Upper lobe of right lung (tissue), 1 donor: Measurements from ENCODE around the gene PTPDC1. TPM values are rescaled to one million over a fixed set of nuclear protein-coding genes. Genes with fewer than 3 reads are reported as not detected.
A peak's percentile ranks its signal among the peaks of the same experiment; 100 is the strongest.
"Not testable (repeated sequence)": the region's sequence is repeated elsewhere in the genome, so short reads cannot be mapped to it uniquely, and the experiment has no call there.

Experiments
- ATAC-seq: fragments of 200-7000 bp; cut with Tn5 transposase; one replicate; pipeline ENCODE4 v1.9.1; 2020; ENCODE audit warnings: mild to moderate bottlenecking, moderate library complexity
- DNase-seq: peaks from one replicate; pipeline ENCODE4 v3.0.0-alpha.2; 2020
- H3K27ac ChIP-seq: fragments of 200-600 bp; one replicate; pipeline ENCODE4 v1.8.0; 2022
- H3K27me3 ChIP-seq: fragments of 200-600 bp; one replicate; pipeline ENCODE4 v1.8.0; 2022; ENCODE audit warnings: mild to moderate bottlenecking
- H3K36me3 ChIP-seq: fragments of 200-600 bp; one replicate; pipeline ENCODE4 v1.8.0; 2022
- H3K4me1 ChIP-seq: fragments of 200-600 bp; one replicate; pipeline ENCODE4 v1.8.0; 2022
- H3K4me3 ChIP-seq: fragments of 200-600 bp; one replicate; pipeline ENCODE4 v1.8.0; 2022; ENCODE audit warnings: mild to moderate bottlenecking
- H3K9me3 ChIP-seq: fragments of 200-600 bp; one replicate; pipeline ENCODE4 v1.8.0; 2022
- intact Hi-C: fragments of 100-400 bp; cut with DNase I; formaldehyde crosslinking; loops from one replicate; pipeline ENCODE4 v1.11.0; 2022
- total RNA-seq: library from RNA; stranded (reverse); fragmentation: NEBNext Ultra II Directional; extraction: Animal tissue kit (Norgen Biotek cat#: 25700); gene quantifications from one replicate; pipeline ENCODE4 v1.2.1, GENCODE V29; 2021
- TF ChIP-seq, protein P1 (sequence below): fragments of 200-600 bp; IDR thresholded peaks from one replicate; pipeline ENCODE4 v1.8.0; 2022; ENCODE audit warnings: antibody characterized with exemption
- donor health status: DM: no; HTN: yes; CAD: no; lungs with severe emphysema.

The PTPDC1 gene
- total RNA-seq, 1 donor from 2014 or later, result 10.0 TPM

DNA sequence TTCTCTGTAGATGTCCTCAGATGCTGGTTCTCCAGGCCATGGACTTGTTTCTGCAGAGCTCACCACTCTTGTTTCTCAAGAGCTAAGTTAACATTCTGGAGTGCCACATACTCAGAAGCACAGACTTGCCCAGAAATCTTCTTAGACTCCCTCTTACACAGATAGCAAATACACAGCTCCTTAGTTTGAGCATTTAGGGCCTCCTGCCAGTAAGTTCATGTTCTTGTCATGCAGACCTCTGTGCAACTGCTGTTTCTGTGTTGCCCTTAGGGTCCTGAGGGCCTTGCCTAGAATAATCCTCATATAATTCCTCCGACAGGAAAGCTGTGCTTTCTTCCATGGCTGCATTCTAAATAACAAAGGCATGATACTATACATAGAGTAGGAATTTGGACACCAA lies 1.3 kb upstream of the PTPDC1 start:
- Histone ChIP-seq H3K36me3 (no peaks in the 10 kb centered on the region), H3K4me1 (peaks cover 13% of the 10 kb centered on the region), H3K9me3 (no peaks in the 10 kb centered on the region), H3K27ac (peak overlapping the region; percentile 20), H3K27me3 (no peaks in the 10 kb centered on the region), H3K4me3 (no peak overlapping the region)
- intact Hi-C loops, result no loop called here
- DNase-seq (no peak), ATAC-seq (peak; percentile 90)
- TF ChIP-seq, protein P1, sequence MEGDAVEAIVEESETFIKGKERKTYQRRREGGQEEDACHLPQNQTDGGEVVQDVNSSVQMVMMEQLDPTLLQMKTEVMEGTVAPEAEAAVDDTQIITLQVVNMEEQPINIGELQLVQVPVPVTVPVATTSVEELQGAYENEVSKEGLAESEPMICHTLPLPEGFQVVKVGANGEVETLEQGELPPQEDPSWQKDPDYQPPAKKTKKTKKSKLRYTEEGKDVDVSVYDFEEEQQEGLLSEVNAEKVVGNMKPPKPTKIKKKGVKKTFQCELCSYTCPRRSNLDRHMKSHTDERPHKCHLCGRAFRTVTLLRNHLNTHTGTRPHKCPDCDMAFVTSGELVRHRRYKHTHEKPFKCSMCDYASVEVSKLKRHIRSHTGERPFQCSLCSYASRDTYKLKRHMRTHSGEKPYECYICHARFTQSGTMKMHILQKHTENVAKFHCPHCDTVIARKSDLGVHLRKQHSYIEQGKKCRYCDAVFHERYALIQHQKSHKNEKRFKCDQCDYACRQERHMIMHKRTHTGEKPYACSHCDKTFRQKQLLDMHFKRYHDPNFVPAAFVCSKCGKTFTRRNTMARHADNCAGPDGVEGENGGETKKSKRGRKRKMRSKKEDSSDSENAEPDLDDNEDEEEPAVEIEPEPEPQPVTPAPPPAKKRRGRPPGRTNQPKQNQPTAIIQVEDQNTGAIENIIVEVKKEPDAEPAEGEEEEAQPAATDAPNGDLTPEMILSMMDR, result no peak

DNA sequence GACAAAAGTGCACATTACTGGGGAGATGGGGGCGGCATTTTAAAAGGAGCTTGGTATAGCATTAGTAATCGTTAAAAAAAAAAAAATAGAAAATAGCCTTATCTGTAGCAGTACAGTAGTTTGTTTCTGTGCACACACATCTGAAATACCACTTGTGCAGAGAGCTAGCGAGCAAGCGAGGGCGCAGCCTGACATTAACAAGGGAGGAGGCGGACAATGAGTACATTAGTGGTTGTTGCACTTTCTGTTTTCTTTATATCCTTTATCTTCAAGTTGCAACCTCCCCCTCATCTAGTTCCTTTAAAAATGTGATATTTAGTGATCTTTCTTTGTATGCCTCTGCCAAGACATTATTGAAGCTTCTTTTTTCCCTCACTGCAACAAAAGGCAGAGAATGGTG lies 880 bp upstream of the PTPDC1 start:
- TF ChIP-seq, protein P1, result no peak
- intact Hi-C loops, result no loop called here
- H3K27me3 ChIP-seq, result no peaks in the 10 kb centered on the region
- H3K4me3 ChIP-seq, result no peak overlapping the region
- ATAC-seq (peak; percentile 72), DNase-seq (no peak)
- peak overlapping the region; percentile 20 for H3K27ac ChIP-seq
- peaks cover 13% of the 10 kb centered on the region for H3K4me1 ChIP-seq
- no peaks in the 10 kb centered on the region for H3K9me3 ChIP-seq
- no peaks in the 10 kb centered on the region for H3K36me3 ChIP-seq

DNA sequence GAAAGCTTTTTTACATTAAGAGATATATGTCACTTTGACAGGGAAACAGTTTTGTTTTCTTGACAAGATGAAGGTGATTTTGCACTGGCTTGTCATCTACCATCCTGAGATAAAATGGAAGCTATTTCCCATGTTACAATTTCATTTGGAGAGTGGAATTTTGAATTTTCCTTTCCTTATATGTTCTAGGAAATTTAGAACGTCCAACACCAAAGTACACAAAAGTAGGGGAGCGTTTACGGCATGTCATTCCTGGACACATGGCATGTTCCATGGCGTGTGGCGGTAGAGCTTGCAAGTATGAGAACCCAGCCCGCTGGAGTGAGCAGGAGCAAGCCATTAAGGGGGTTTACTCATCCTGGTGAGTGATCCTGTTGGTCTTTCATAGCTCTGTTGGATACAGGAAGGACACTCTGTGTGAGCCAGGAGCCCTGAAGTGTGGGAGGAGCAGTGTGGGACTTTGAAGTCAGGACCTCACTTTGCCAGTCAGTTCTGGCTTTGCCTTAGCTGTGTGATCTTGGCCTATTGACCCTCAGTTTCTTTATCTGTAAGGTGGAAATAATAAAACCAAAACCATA lies 887 bp downstream of the PTPDC1 start:
- ATAC-seq, result no peak

DNA sequence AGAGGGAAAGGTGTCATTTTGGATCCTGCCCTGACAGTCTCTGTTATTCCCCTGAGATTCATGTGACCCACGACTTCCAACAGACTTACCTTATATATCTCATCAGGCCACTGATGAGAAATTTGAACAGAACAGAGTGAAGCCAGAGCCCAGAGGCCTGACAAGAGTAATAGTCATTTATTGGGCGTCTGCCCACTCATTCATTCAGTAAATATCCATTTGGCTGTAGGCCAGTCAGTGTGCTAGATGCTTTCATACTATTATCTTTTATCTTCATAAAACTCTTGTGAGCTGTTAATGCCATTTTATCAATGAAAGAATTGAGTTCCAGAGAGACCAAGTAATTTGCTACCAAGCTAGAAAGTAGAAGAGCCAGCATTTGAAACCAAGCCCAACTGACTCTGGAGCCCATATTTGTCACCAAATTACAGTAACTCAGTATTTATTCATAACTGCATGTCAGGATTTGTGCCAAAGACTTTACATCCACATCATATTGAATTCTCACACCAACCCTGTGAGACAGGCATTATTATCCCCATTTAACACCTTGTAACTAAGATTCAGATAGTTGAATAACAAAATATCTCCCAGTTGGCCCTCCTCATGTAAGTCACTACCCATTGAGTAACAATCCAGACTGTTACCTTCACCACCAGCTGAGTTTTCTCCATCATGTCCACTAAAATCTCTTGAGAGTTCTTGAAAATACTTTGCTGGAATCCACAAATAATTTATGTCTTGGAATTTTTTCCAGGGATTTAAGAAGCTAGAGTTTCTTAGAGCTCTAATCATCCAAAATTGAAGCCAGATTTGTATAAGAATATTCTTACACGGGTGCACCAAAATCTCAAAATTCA lies 2.5 kb downstream of the PTPDC1 start:
- intact Hi-C loops, result no loop called here

More for the DNA sequence above, 887 bp downstream of the PTPDC1 start:
- Histone ChIP-seq H3K27me3 (no peaks in the 10 kb centered on the region), H3K9me3 (no peaks in the 10 kb centered on the region), H3K4me3 (no peak overlapping the region), H3K27ac (no peak overlapping the region), H3K4me1 (peaks cover 13% of the 10 kb centered on the region), H3K36me3 (no peaks in the 10 kb centered on the region)
- TF ChIP-seq, protein P1, result no peak
- no peak for DNase-seq
- intact Hi-C loops, result no loop called here

DNA sequence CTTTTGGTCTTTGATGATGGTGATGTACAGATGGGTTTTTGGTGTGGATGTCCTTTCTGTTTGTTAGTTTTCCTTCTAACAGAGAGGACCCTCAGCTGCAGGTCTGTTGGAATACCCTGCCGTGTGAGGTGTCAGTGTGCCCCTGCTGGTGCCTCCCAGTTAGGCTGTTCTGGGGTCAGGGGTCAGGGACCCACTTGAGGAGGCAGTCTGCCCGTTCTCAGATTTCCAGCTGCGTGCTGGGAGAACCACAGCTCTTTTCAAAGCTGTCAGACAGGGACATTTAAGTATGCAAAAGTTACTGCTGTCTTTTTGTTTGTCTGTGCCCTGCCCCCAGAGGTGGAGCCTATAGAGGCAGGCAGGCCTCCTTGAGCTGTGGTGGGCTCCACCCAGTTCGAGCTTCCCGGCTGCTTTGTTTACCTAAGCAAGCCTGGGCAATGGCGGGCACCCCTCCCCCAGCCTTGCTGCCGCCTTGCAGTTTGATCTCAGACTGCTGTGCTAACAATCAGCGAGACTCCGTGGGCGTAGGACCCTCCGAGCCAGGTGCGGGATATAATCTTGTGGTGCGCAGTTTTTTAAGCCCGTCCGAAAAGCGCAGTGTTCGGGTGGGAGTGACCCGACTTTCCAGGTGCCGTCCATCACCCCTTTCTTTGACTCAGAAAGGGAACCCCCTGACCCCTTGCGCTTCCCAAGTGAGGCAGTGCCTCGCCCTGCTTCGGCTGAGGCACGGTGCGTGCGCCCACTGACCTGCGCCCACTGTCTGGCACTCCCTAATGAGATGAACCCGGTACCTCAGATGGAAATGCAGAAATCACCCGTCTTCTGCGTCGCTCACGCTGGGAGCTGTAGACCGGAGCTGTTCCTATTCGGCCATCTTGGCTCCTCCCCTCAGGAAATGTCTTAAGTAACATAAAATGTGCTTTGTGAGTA lies 10.2 kb downstream of the PTPDC1 start:
- DNase-seq, H3K27me3 ChIP-seq, H3K9me3 ChIP-seq, H3K27ac ChIP-seq, ATAC-seq, intact Hi-C loops, H3K4me1 ChIP-seq, H3K36me3 ChIP-seq, H3K4me3 ChIP-seq: not testable (repeated sequence)

More for the DNA sequence above, 2.5 kb downstream of the PTPDC1 start:
- no peak overlapping the region for H3K27ac ChIP-seq
- DNase-seq (no peak), ATAC-seq (no peak)
- no peak overlapping the region for H3K4me3 ChIP-seq
- peaks cover 13% of the 10 kb centered on the region for H3K4me1 ChIP-seq
- no peaks in the 10 kb centered on the region for H3K36me3 ChIP-seq
- H3K27me3 ChIP-seq, result no peaks in the 10 kb centered on the region
- H3K9me3 ChIP-seq, result no peaks in the 10 kb centered on the region
- TF ChIP-seq, protein P1, result no peak
